Astrocyte of the hippocampus (primary cell): ENCODE results near the gene ELOVL2.

ENCODE experiments used
- DNase-seq: peaks from one replicate; pipeline ENCODE4 v3.0.0; 2011; ENCODE audit warnings: low read depth, low spot score

The ELOVL2 gene

DNA sequence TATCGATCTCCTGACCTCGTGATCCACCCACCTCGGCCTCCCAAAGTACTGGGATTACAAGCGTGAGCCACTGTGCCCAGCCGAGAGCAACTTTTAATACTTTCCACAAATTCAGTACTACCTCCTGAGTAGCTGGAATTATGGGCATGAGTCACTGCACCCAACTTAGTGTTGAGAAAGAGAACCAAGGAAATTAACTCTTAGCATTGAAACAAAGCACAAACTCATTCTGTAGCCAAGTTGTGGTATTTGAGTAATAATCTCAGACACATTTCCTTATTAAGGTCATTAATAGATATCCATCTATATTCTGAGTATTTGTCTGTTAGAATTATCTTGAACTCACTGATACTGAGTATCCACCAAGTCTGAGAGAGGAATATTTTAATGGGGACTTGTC is 14.3 kb upstream of the ELOVL2 start:
- no peak for DNase-seq

DNA sequence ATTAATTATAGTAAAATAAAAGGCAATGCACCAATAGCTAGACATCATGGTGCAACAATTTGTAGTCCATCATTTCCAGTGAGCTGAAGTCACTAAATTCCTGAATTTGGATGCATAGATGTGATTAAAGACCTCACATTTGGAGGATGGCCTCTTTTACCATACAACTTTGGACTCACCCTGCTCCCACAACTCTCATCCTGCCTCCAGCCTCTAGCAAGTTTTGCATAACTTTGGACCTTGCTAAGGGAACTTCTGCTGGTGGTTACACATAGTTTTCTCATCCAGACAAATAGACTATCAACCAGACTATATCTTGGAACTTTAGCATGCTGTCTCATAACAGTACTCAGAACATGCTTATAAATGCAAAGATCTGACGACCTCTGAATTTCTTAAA is 12.8 kb upstream of the ELOVL2 start:
- DNase-seq = no peak

DNA sequence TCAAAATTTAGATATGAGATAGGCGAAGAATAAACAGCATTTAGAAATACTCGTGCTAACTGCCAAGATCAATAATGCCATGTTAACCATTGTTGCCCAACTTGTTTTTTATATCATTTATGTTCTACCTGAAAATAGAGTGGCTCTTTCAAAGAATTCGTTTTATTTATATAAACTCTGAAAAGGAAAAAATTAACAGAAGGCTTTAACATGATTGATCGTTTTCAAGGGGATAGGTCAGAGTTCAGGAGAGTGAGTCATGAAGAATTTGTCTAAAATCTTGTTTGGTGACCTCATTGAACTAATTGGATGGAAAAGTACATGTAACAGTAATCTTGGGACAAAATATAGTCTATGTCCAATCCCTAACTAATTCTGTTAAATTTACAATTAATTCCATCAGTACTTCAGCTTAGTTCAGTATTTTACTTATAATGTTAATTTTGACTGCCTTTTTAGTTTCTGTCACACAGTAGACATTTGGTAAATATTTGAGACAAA is 11.1 kb upstream of the ELOVL2 start:
- no peak for DNase-seq

DNA sequence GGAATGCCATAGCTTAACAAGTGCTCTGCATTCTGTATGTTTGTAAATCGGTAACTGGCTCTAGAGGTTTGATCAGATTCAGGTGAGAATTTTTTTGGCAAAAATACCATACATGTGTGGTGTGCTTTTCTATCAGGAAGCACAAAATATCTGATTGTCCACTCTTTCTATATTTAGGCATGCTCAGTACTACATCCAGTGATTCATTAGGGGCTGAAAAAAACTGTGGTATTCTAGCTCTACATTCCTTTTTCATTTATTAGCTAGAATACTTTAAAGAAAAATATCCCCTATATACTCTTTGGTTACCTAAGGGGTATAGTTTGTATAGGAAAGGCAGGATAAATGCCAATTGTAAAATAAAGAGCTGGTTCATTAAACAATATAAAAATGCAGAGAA is 10.6 kb upstream of the ELOVL2 start:
- DNase-seq = peak; percentile 32

DNA sequence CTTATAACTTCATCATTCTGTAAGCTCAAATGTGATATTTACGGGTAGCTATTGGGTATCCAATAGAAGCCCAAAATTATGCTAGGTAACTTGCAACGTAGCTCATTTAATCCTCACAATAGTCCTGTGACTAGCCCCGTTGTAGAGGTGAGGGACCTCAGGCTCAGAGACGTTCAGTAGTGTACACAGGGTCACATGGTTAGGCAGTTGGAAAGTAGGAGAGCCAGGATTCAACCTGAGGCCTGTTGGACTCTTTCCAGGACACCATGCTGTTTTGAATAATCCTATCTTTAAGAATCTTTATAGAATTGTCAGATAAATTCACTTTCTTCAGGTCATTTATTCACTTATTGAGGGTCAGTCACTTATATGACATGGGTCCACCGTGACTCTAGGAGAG is 9.2 kb upstream of the ELOVL2 start:
- DNase-seq = no peak

DNA sequence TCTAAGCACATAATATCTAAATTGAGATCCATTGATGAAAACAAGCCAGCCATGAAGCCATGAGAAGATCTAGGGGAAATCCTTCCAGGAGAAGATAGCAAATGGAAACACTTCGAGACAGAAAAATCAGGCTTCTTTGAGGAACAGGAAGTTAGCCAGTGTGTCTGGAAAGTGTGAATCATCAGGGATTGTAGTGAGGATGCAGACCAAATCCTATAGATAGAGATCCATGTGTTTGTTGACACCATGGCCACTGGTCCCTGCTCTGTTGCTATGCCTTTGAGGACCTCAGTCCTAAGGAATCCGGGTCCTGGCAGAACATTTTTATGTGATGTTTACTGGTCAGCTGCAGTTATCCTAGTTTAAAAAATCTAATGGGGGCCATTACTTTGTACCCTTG is 6.6 kb upstream of the ELOVL2 start:
- no peak for DNase-seq

DNA sequence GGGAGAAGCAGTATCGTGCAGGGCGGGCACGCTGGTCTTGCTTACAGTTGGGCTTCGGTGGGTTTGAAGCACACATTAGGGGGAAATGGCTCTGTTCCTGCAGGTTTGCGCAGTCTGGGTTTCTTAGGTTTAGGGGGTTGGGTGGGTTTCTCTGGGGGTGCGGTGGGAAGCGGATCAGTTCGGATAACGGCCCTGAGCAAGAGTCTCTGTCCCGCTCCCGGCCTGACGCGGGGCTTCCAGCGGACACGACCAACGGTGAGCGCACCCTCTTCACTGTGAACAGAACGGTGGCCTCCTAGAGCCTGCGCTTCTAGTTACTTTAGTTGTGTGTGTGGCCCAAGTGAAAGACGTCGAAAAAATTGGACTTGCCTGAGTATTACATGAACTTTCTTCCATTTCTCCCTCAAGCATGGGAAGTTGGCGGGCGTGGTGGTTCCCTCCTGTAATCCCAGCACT is 635 bp upstream of the ELOVL2 start:
- no peak for DNase-seq

DNA sequence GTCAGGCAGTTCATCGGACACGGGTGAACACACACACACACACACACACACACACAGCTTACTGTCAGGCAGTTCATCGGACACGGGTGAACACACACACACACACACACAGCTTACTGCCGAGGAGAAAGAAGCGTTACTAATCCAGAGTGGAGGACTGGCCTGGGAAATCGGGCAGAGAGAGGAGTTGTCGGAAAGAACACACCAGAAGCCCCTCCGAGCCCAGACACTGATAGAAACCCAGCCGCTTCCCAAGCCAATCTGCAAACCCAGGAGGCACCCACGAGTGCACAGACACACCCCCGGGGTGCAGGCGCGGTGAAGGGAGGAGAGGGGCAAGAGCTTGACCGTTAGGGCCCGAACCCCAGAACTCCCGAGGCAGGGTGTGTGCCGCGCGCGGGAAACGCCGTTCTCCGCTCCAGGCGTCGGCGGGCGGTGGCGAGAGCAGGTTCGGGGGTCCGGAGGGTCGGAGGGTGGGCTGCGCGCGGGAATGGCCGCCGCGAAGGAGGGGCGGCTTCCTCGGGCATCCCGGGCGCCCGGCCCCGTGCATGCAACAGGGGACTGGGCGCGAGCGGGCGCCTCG is 636 bp downstream of the ELOVL2 start:
- DNase-seq = peak; percentile 31

DNA sequence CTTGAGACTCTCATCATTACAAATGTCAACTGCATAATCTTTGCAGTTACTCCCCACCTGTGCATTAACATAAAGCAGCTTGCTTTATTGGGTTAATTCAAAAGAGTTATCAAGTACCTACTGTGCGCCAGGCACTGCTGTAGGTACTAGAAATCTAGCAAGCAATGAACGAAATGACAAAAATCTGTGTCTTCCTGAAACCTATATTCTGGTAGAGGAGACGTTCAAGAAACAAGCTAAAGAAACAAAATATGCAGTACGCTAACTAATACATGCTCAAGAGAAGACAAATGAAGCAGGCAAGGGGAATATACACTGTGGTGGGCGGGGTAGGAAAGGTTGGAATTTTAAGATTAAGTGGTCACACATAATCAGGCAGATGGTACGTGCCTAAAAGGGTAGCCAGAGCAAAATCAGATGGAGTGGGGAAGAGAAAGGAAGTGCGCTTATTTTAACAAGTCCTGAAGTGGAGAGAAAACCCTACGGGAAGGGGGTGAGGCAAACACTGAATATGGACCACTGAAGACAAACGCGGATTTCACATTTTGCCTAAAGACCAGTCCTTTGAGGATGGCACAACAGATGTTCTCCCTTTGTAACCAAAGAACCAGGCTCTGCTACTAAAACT is 1.2 kb downstream of the ELOVL2 start:
- DNase-seq = no peak

DNA sequence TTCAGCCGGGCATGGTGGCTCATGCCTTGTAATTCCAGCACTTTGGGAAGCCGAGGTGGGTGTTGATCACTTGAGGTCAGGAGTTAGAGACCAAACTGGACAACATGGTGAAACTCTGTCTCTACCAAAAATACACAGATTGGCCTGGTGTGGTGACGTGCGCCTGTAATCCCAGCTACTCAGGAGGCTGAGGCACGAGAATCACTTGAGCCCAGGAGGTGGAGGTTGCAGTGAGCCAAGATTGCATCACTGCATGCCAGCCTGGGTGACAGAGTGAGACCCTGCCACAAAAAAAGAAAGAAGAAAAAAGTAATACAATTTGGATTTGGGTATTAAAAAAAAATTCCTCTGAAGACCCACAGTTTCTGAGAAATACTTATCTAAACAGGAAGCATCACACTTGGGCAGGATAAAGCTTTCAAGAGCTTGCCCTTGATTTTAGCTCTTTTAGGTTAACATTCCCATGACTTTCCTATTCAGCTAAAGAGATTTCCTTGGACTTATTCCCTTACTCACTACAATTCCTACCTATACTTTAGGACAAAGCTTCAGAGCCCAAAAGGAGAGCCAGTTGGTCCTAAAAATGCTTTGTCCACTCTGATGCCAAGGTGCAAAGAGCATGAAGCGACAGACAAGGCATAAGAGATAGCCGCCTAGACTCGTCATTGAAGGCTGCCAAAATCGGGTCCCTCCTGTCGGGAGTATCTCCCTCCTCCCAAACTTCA is 1.9 kb downstream of the ELOVL2 start:
- no peak for DNase-seq

DNA sequence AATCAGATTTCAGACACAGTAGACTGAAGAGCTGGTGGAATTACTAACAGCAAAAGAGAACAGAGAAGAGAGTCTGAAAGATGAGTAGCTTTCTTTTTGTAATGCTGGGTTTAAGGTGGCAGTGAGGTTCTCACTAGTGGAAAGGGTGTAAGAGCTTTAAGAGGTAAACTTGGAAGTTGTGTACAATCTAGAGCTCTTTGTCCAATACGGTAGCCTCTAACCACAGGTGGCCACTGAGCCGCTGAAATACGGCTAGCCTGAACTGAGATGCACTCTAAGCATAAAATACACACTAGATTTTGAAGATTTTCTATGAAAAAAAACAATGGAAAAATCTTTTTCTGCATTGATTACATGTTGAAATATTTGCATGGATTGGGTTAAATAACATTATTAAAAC is 4.0 kb downstream of the ELOVL2 start:
- DNase-seq = no peak

DNA sequence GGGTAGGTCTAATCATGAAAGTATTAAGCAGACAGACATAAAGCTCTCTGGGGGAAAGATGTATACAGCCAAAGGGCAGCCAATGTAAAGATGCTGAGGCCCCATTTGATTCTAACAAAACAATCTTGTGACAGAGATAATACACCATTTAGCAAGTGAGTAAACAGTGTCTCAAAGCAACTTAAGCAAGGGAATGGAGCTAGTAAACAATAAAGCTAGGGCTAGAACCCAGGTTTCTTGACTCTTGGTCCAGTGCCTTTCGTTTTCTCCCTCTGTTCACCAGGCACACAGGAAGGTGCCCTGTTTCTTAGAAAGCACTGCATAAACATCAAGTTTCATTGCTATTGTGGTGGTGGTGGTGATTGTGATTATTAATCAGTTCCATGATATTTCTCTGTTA is 5.1 kb downstream of the ELOVL2 start:
- no peak for DNase-seq

DNA sequence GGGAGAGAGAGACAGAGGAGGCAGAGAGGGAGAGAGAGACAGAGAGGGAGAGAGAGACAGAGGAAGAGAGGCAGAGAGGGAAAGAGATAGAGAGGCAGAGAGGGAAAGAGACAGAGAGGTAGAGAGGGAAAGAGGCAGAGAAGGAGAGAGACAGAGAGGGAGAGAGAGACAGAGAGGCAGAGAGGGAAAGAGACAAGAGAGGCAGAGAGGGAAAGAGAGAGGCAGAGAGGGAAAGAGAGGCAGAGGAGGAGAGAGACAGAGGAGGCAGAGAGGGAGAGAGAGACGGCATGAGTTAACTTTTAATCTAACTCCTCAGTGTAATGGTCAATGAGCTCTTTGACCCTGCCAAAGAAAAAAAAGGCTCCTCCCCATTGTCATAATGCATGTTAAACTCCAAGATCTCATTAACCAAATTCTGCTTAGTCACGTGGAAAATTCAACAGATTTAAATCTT is 7.1 kb downstream of the ELOVL2 start:
- DNase-seq = no peak

DNA sequence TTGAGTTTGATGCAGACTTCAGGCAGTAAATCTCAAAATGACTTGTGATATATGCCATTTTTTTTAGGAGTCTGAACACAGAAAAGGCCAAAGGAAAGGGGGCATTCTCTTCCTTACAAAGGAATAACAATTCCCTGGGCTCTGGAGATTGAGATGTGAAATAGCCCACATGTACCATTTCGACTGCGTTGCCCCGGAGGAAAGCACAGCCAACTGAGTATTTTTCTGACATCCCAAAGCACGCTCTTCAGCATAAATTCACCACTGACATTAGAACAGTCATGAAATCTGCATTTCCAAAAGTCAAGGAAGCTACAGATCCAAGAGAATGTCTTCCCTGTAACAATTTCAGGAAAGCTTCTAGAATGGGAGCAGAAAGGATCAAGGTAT is 7.8 kb downstream of the ELOVL2 start:
- DNase-seq = no peak

DNA sequence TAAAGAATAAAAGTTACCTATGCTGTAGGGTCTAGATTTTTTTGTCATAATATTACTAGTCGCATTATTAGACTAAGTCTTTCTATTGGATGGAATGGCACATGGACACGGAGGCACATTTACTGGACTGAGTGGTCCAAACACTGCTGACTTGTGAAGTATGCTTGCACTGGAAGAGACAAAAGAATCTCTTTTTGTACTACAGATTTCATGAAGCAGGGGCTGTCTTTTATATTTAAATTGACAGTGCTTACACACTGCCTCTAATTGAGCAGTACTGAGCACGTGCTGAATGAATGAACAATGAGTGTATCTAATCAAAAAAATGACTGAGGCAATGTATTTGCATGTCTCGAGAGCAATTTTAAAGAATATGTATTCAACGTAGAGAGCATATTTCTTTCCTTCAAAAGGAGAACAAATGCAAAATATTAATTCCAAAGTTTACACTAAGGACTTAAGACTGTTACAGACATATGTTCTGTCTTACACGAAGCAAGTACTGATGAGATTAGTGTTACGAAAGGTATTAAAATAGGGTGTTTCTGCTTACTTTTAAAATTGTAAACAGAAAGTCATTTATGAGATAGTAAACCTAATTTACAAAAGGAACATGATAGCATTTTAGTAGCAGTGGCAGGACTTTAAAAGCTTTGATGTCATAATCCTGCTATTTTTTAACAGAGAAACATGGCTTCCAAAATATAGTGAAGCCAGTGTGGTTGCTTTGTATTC is 8.3 kb downstream of the ELOVL2 start:
- no peak for DNase-seq

DNA sequence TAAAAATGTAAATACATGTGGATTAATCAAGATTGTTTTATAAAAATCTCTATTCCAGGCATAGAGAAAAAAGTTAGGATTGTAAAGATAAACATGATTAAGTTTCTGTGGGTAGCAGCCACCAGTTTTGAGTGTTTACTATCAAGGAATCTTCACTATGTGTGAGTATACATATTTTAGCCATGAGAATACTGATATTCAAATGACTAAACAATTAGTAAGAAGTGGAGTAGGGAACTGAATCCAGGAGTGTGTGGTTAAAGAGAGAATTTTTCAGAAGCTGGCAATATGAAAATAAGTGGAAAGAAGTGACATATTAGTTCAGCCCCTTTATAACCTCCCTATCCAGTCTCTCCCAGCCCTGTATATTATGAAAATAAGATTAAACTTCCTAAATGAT is 10.3 kb downstream of the ELOVL2 start:
- peak; percentile 61 for DNase-seq

DNA sequence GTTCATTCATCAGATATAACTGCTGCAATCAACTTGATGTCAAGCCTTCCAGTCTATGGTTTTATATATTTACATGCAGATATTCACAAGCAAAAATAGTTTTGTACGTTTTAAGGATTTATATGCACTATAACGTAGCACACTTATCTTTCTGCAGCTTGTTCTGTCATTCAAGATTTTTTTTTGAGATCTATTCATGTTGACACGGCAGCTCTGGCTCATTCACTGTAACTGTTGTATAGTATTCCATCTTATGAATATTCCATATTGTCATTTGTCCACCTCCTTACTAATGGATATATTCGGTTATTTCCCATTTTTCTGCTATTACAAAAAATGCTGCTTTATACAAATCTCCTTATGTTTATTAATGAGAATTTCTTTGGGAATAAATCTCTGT is 13.2 kb downstream of the ELOVL2 start:
- no peak for DNase-seq

DNA sequence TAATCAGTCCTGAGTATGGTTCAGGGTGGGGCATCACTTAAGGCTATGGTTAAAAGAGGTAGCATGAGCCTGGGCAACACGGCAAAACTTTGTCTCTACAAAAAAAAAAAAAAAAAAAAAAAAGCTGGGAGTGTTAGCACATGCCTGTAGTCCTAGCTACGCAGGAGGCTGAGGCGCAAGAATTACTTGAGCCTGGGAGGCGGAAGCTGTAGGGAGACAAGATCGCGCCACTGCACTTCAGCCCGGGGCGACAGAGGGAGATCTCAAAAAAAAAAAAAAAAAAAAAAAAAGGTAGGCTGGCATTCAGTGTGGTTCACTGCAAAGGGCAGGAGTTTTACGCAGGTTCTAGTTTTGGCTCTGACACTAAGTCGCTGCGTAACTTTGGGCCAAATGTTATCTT is 15.1 kb downstream of the ELOVL2 start:
- no peak for DNase-seq

DNA sequence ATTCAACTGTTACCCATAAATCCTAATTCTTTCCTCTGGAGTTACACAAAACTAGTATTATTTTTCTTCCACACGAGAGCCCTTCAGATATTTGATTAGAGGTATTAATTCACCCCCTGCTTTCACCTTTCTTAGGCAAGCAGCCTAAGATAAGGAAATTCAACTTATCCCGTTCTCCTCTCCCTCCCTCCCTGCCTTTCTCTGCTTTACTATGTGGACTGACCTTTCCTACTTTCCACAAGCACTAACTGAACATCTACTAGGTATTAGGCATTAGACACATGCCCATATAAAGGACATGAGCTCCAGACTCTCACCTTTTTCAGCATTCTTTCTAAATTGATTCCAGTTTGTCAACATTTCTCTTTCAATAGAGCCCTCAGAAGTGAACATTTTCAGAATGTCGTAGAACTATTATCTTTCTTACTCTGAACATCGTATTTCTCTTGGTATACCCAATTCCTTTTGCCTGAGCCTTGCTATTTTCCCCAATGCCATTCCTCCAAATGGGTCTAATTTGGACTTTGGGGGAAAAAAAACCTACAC is 16.5 kb downstream of the ELOVL2 start:
- DNase-seq = no peak

DNA sequence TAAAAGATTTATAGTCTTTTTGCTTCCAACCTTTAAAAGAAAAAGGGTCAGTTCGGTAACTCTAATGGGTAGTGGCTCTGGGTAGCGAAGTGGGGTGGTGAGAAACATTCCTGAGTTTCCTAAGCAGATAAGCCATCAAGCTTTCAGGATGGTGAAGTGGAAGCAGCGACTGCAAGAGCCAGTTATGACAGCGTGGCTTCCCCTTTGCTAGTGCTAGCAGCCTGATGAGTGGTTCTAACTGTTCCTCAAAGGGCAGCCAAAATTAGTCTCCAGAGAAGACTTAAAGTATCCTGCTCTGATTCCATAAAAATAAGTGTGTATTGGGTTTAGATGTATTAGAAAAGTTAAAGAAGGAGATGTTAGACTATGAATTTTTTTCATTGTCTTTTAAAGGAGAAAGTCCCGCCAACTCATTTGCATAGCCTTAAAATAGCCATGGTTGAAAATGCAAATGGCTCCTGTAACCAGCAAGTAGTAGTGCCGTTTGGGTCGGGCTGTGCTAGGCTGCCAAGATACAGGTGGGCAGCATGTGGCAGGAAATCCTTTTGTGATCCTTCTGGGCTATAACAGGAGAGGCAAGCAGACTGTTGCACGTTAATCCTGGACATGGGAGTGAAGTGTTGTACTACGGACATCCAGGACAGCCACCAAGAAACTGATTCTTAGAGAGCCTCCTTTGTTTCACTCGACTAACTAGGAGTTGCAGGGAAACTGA is 18.0 kb downstream of the ELOVL2 start:
- DNase-seq = peak; percentile 10

DNA sequence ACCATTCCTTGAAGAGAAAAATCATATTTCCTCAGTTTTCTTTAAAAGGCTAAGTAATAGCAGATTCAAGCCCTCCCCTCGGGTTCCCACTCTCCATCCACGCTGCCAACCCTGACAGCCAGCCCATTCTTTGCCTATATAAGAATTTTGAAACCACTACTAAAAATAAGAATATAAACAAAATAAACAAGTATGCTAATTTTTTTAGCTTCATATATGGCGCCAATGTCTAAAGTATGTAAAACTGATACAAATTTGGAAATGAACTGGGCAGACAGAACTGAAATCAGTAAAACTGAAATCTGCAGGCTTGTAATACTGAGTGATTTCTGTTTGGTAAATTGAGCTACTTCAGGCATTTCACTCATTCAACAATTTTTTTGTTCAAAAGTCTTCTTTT is 19.0 kb downstream of the ELOVL2 start:
- DNase-seq = no peak
